ENCODE measurements around the gene CEP83. TPM values are rescaled to one million over a fixed set of nuclear protein-coding genes. Genes with fewer than 3 reads are reported as not detected.

Gene CEP83
- total RNA-seq, 1 donor = 14.2 TPM

- TF ChIP-seq, protein P1, sequence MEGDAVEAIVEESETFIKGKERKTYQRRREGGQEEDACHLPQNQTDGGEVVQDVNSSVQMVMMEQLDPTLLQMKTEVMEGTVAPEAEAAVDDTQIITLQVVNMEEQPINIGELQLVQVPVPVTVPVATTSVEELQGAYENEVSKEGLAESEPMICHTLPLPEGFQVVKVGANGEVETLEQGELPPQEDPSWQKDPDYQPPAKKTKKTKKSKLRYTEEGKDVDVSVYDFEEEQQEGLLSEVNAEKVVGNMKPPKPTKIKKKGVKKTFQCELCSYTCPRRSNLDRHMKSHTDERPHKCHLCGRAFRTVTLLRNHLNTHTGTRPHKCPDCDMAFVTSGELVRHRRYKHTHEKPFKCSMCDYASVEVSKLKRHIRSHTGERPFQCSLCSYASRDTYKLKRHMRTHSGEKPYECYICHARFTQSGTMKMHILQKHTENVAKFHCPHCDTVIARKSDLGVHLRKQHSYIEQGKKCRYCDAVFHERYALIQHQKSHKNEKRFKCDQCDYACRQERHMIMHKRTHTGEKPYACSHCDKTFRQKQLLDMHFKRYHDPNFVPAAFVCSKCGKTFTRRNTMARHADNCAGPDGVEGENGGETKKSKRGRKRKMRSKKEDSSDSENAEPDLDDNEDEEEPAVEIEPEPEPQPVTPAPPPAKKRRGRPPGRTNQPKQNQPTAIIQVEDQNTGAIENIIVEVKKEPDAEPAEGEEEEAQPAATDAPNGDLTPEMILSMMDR (IDR thresholded peaks at IDR 0.05; ENCODE audit: insufficient read depth, low read depth, low read length) = no peak
- DNase-seq (ENCODE audit: low read depth) = peak; percentile 83
- H3K4me3 ChIP-seq (ENCODE audit: low read depth, low read length) = no peak overlapping the region
Observed at GRCh38 chr12:94277426-94278000, 182.2 kb downstream of the CEP83 start.

- no peak overlapping the region for H3K4me3 ChIP-seq (ENCODE audit: low read depth, low read length)
- DNase-seq (ENCODE audit: low read depth) = peak; percentile 88
- TF ChIP-seq, protein P1 (IDR thresholded peaks at IDR 0.05; ENCODE audit: insufficient read depth, low read depth, low read length) = no peak
Observed at GRCh38 chr12:94276725-94277124, 182.9 kb downstream of the CEP83 start.

DNA sequence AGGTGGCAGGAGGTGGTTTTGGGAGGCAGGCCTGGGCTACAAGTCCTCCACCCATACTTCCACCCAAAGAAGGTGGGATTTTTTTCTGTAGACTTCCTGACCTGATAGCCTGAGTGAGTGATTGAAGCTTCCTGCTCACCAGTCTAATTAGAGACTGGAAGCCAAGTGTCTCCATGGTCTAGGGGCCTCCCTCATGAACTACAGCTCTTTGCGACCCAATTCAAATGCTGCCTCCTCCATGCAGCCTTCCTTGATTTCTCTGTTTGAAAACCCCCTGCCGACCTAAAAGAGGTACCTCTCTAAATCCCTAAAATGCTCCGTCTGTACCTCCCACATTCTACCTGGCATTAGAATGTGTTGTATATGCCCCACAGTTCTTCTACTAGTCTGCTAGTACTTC, 186.4 kb downstream of the CEP83 start:
- TF ChIP-seq, protein P1 (IDR thresholded peaks at IDR 0.05; ENCODE audit: insufficient read depth, low read depth, low read length) = no peak
- H3K4me3 ChIP-seq (ENCODE audit: low read depth, low read length) = no peak overlapping the region
- no peak for DNase-seq (ENCODE audit: low read depth)

DNA sequence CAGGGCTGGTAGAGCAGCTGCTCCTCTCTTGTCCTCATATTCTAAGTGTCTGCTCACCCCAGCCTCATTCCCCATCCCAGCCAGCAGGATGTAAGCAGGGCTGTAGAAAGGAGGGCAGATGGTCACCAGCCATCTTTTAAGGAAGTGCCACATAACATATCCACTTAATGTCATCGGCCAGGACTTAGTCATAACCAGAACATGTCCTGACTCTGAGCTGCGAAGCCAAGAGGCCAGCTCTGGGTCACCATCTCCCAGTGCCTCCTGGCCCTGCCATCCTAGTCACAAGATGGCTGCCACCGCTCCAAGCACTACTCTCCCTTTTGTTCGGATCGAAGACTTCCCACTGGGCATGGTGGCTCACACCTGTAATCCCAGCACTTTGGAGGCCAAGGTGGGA, 187.4 kb downstream of the CEP83 start:
- no peak for DNase-seq (ENCODE audit: low read depth)
- no peak overlapping the region for H3K4me3 ChIP-seq (ENCODE audit: low read depth, low read length)
- TF ChIP-seq, protein P1 (IDR thresholded peaks at IDR 0.05; ENCODE audit: insufficient read depth, low read depth, low read length) = no peak

- DNase-seq (ENCODE audit: low read depth) = no peak
Observed at GRCh38 chr12:94271351-94271750, 188.3 kb downstream of the CEP83 start.

GRCh38 chr12:94269316-94269999, 190.2 kb downstream of the CEP83 start:
- TF ChIP-seq, protein P1 (IDR thresholded peaks at IDR 0.05; ENCODE audit: insufficient read depth, low read depth, low read length) = no peak
- H3K4me3 ChIP-seq (ENCODE audit: low read depth, low read length) = no peak overlapping the region
- DNase-seq (ENCODE audit: low read depth) = no peak

More at GRCh38 chr12:94271351-94271750, 188.3 kb downstream of the CEP83 start:
- TF ChIP-seq, protein P1 (IDR thresholded peaks at IDR 0.05; ENCODE audit: insufficient read depth, low read depth, low read length) = no peak
- no peak overlapping the region for H3K4me3 ChIP-seq (ENCODE audit: low read depth, low read length)
